Endothelial cell of umbilical vein (primary cell): Measurements from ENCODE around the gene STX8. TPM values are rescaled to one million over a fixed set of nuclear protein-coding genes. Genes with fewer than 3 reads are reported as not detected.

ENCODE experiments used
- BruUV-seq: library from RNA; stranded (reverse); fragments of 400-500 nt; replicated peaks from 2 replicates; lab custom pipeline; 2021; lab: Mats Ljungman, UMichigan
- CTCF ChIA-PET: fragments of 300-600, 350-600 bp; sonication (Branson Sonifier 250); formaldehyde crosslinking; loops from one replicate; lab custom pipeline; 2021; ENCODE audit warnings: antibody characterized with exemption, inconsistent platforms; lab: Charles Lee
- POLR2A ChIA-PET: fragments of 300-600, 350-600 bp; sonication (Branson Sonifier 250); formaldehyde crosslinking; loops from one replicate; lab custom pipeline; 2021; ENCODE audit warnings: antibody characterized with exemption, inconsistent platforms; lab: Charles Lee
- DNase-seq: peaks from one replicate; pipeline ENCODE4 v3.0.0-alpha.2; 2011; ENCODE audit warnings: low read depth, low spot score
- FAIRE-seq: peaks from 2 replicates; lab custom pipeline; 2011; peaks lifted over from hg19 to GRCh38; lab: Jason Lieb, UNC
- H2AFZ ChIP-seq: 2 replicates; pipeline ENCODE4 v1.6.0; 2012; ENCODE audit warnings: low read depth, low read length, control low read depth, inconsistent platforms
- H3K27ac ChIP-seq: 2 replicates; pipeline ENCODE4 v1.5.1; 2011; ENCODE audit warnings: low read depth, mild to moderate bottlenecking, control low read depth, low read length, moderate library complexity; ENCODE audit not compliant: insufficient read depth
- H3K27me3 ChIP-seq, 2 experiments: 2 replicates each; pipeline versions ENCODE4 v1.6.0 to v1.6.1; 2011; ENCODE audit warnings: low read length in 2 of 2, mixed read lengths in 1 of 2; ENCODE audit not compliant: control insufficient read depth in 2 of 2, insufficient read depth in 2 of 2
- H3K36me3 ChIP-seq, 2 experiments: 2 replicates in 1 of 2; 3 replicates in 1 of 2; pipeline ENCODE4 v1.5.1; 2011; ENCODE audit warnings: low read length in 2 of 2, mild to moderate bottlenecking in 1 of 2, moderate library complexity in 1 of 2; ENCODE audit not compliant: control insufficient read depth in 2 of 2, insufficient read depth in 2 of 2; ENCODE audit errors: extremely low read depth in 1 of 2
- H3K4me1 ChIP-seq: 3 replicates; pipeline ENCODE4 v1.5.1; 2011; ENCODE audit warnings: mild to moderate bottlenecking, low read length; ENCODE audit not compliant: control insufficient read depth, insufficient read depth; ENCODE audit errors: extremely low read depth
- H3K4me2 ChIP-seq: 2 replicates; pipeline ENCODE4 v1.6.1; 2011; ENCODE audit warnings: low read length, control low read depth, mixed read lengths; ENCODE audit not compliant: insufficient read depth
- H3K4me3 ChIP-seq, 3 experiments: fragments of 200-600 bp in 1 of 3; sonication (generic), shearing (Covaris generic) in 1 of 3; replicated peaks in 1 of 3; 2 replicates each; pipeline ENCODE4 v1.5.1; 2011 to 2016; ENCODE audit warnings: control low read depth in 3 of 3, low read length in 3 of 3, mild to moderate bottlenecking in 2 of 3, inconsistent platforms in 1 of 3, low read depth in 1 of 3, moderate library complexity in 1 of 3; ENCODE audit not compliant: insufficient read depth in 1 of 3
- H3K79me2 ChIP-seq: 2 replicates; pipeline ENCODE4 v1.6.0; 2012; ENCODE audit warnings: low read length, inconsistent platforms; ENCODE audit not compliant: control insufficient read depth, insufficient read depth
- H3K9ac ChIP-seq: replicated peaks from 2 replicates; pipeline ENCODE3; 2011; ENCODE audit warnings: low read length, control low read depth; ENCODE audit not compliant: insufficient read depth; ENCODE audit errors: extremely low read depth
- H3K9me1 ChIP-seq: replicated peaks from 3 replicates; pipeline ENCODE4 v1.6.0; 2011; ENCODE audit warnings: mild to moderate bottlenecking, low read length; ENCODE audit not compliant: control insufficient read depth, insufficient read depth; ENCODE audit errors: extremely low read depth
- H3K9me3 ChIP-seq: replicated peaks from 2 replicates; pipeline ENCODE4 v1.5.1; 2012; ENCODE audit warnings: low read length, inconsistent platforms; ENCODE audit not compliant: control insufficient read depth, insufficient read depth
- H4K20me1 ChIP-seq: replicated peaks from 2 replicates; pipeline ENCODE3; 2011; ENCODE audit warnings: mild to moderate bottlenecking, low read length; ENCODE audit not compliant: control insufficient read depth, insufficient read depth; ENCODE audit errors: extremely low read depth
- CTCF ChIP-seq, 2 donors: IDR thresholded peaks; 1 replicate in 1 of 2; 2 replicates in 1 of 2; pipeline ENCODE4 v1.5.1; 2011; ENCODE audit warnings: low read length in 2 of 2, mild to moderate bottlenecking in 2 of 2, moderate library complexity in 2 of 2, control low read depth in 1 of 2, inconsistent platforms in 1 of 2, low read depth in 1 of 2; ENCODE audit not compliant: insufficient read depth in 1 of 2; ENCODE audit errors: extremely low read depth in 1 of 2
- EZH2 ChIP-seq: IDR thresholded peaks from 2 replicates; pipeline ENCODE4 v1.6.1; 2012; ENCODE audit warnings: borderline replicate concordance, low read depth, mild to moderate bottlenecking, moderate library complexity, low read length, inconsistent platforms; ENCODE audit not compliant: severe bottlenecking
- FOS ChIP-seq: IDR thresholded peaks from 2 replicates; pipeline ENCODE4 v1.6.1; 2011; ENCODE audit warnings: mild to moderate bottlenecking, low read length, moderate library complexity, borderline replicate concordance; ENCODE audit not compliant: insufficient read depth
- GATA2 ChIP-seq: IDR thresholded peaks from 2 replicates; pipeline ENCODE4 v1.7.0; 2011; ENCODE audit warnings: low read depth, mild to moderate bottlenecking, moderate library complexity, mixed read lengths, low read length; ENCODE audit not compliant: insufficient read length, insufficient read depth
- JUN ChIP-seq: IDR thresholded peaks from 2 replicates; pipeline ENCODE4 v1.6.1; 2011; ENCODE audit warnings: borderline replicate concordance, low read depth; ENCODE audit not compliant: insufficient read length, insufficient read depth
- MAX ChIP-seq: IDR thresholded peaks from 2 replicates; pipeline ENCODE4 v1.6.1; 2011; ENCODE audit not compliant: insufficient read depth, insufficient read length
- MYC ChIP-seq: IDR thresholded peaks from one replicate; pipeline ENCODE4 v1.6.1; 2011; ENCODE audit warnings: mild to moderate bottlenecking, low read depth, low read length
- POLR2A ChIP-seq: IDR thresholded peaks from 2 replicates; pipeline ENCODE4 v1.6.1; 2012; ENCODE audit warnings: low read depth, mild to moderate bottlenecking, control low read depth, low read length
- POLR2AphosphoS5 ChIP-seq: IDR thresholded peaks from 2 replicates; pipeline ENCODE4 v1.6.1; 2012; ENCODE audit warnings: low read depth, mild to moderate bottlenecking, control low read depth, low read length, moderate library complexity; ENCODE audit not compliant: insufficient read depth
- dilution Hi-C: fragments of 300-500 bp; cut with MboI; formaldehyde crosslinking; loops from one replicate; pipeline ENCODE4 v1.15.0; 2019; ENCODE audit warnings: low sequenced_read_pairs; ENCODE audit not compliant: extremely low pct_ligation_motif_present
- intact Hi-C: fragments of 100-400 bp; cut with micrococcal nuclease; formaldehyde crosslinking; loops from one replicate; pipeline ENCODE4 v1.10.0; 2022
- polyA plus RNA-seq, 4 experiments: library from polyadenylated mRNA; depleted of rRNA in 3 of 4; stranded (reverse) in 3 of 4; unstranded in 1 of 4; fragments of >200 nt; gene quantifications; 2 replicates each; pipeline versions ENCODE4 v1.2.1 to v1.2.3, GENCODE V29; 2011 to 2012; ENCODE audit warnings: missing spikeins in 1 of 4
- total RNA-seq: library from RNA; stranded (reverse); gene quantifications from 2 replicates; pipeline ENCODE4 v1.2.3, GENCODE V29; 2021

Gene STX8
- total and polyA plus RNA-seq, 2 donors (not counting 3 experiments of a cell fraction or from before 2014, with no cell fraction given): 25.9 to 67.3 TPM

- ChIA-PET POLR2A (interaction anchor here (0.6 kb wide), 1 partner anchor 19 kb away, joined by 9 read pairs; no protein-coding TSS in a partner anchor), CTCF (no interaction called here)
- Histone ChIP-seq H3K4me3 (no peak overlapping the region), H3K79me2 (no peaks in the 10 kb centered on the region), H4K20me1 (no peaks in the 10 kb centered on the region), H3K27me3 (no peaks in the 10 kb centered on the region), H3K9ac (no peak overlapping the region), H3K27ac (no peak overlapping the region), H3K4me1 (no peaks in the 10 kb centered on the region), H3K4me2 (no peak overlapping the region), H2AFZ (no peak overlapping the region), H3K36me3 (no peaks in the 10 kb centered on the region), H3K9me3 (no peaks in the 10 kb centered on the region), H3K9me1 (no peaks in the 10 kb centered on the region)
- no peak for TF ChIP-seq JUN
- intact Hi-C loops (no loop called here), dilution Hi-C loops (no loop called here)
- no peak for FAIRE-seq
- no TSS peak for BruUV-seq
- no peak for DNase-seq
Measured at GRCh38 chr17:9536061-9536460, 39.6 kb downstream of the STX8 start.

GRCh38 chr17:9533441-9533840 is 42.2 kb downstream of the STX8 start:
- Histone ChIP-seq H2AFZ (no peak overlapping the region), H3K9me3 (no peaks in the 10 kb centered on the region), H3K27ac (no peak overlapping the region), H3K4me1 (no peaks in the 10 kb centered on the region), H3K9me1 (no peaks in the 10 kb centered on the region), H3K79me2 (no peaks in the 10 kb centered on the region), H3K36me3 (no peaks in the 10 kb centered on the region), H3K4me3 (no peak overlapping the region), H4K20me1 (no peaks in the 10 kb centered on the region), H3K4me2 (no peak overlapping the region), H3K9ac (no peak overlapping the region), H3K27me3 (no peaks in the 10 kb centered on the region)
- no TSS peak for BruUV-seq
- DNase-seq (no peak), FAIRE-seq (no peak)
- intact Hi-C loops (no loop called here), dilution Hi-C loops (no loop called here)
- TF ChIP-seq GATA2 (no peak), EZH2 (no peak), MYC (no peak), POLR2A (no peak), MAX (no peak), FOS (no peak), CTCF (IDR thresholded peaks at IDR 0.05; ENCODE audit: extremely low read depth in 1 of 2, insufficient read depth in 1 of 2, low read depth in 1 of 2, low read length in 2 of 2) (no peak), JUN (no peak), POLR2AphosphoS5 (no peak)
- CTCF ChIA-PET: interaction anchor here (0.7 to 3.7 kb wide), 2 partner anchors 12 to 535 kb away, joined by 3 to 18 read pairs; no protein-coding TSS in a partner anchor
- POLR2A ChIA-PET: no interaction called here
